Erythroblast (primary cell): ENCODE data around the gene CSPG5.

Source experiments
- GATA1 ChIP-seq: IDR thresholded peaks from 2 replicates; pipeline ENCODE4 v1.6.1; 2011; ENCODE audit warnings: low read depth, mild to moderate bottlenecking, control low read depth, low read length, moderate library complexity
- POLR2A ChIP-seq: IDR thresholded peaks from 2 replicates; pipeline ENCODE4 v1.6.1; 2011; ENCODE audit warnings: mild to moderate bottlenecking, low read length

DNA sequence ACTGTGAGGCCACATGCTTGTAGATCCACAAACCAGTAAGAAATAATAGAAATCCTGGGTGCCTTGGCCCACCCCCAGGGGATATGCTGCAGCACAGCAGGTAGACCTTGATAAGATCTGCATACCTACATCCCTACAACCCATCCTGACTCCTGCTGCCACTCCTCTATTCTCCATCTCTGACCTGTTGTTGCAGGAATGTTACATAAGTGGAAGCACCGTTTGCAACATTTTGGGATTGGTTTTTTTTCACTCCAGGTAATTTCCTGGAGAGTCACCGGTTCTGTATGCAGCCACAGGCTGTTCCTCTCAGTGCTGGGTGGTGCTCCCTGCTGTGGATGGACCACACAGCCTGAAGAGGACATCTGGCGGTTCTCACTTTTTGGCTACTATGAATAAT lies 16.1 kb upstream of the CSPG5 start:
- no peak for TF ChIP-seq POLR2A
- TF ChIP-seq GATA1: no peak
